ENCODE measurements around the gene DHCR7. TPM values are rescaled to one million over a fixed set of nuclear protein-coding genes. Genes with fewer than 3 reads are reported as not detected.

DHCR7 gene
- total RNA-seq, 1 donor from 2014 or later, result 98.2 TPM

GRCh38 chr11:71463331-71464211 lies 15.4 kb upstream of the DHCR7 start:
- H3K36me3 Mint-ChIP-seq, result peaks cover 41% of the 10 kb centered on the region
- H3K4me1 Mint-ChIP-seq, result no peaks in the 10 kb centered on the region

GRCh38 chr11:71462726-71463125 lies 14.5 kb upstream of the DHCR7 start:
- peaks cover 33% of the 10 kb centered on the region for H3K36me3 Mint-ChIP-seq
- H3K27me3 Mint-ChIP-seq (ENCODE audit: low read depth), result no peaks in the 10 kb centered on the region
- no peak overlapping the region for H3K27ac Mint-ChIP-seq
- no peak for TF ChIP-seq CTCF (IDR thresholded peaks at IDR 0.05; ENCODE audit: unreplicated experiment)
- no peaks in the 10 kb centered on the region for H3K4me1 Mint-ChIP-seq
- no peaks in the 10 kb centered on the region for H3K9me3 Mint-ChIP-seq
- no peak for DNase-seq (ENCODE audit: low spot score in 2 of 2, unreplicated experiment in 2 of 2)
- H3K4me3 Mint-ChIP-seq, result no peak overlapping the region

More at GRCh38 chr11:71463331-71464211, 15.4 kb upstream of the DHCR7 start:
- DNase-seq (ENCODE audit: low spot score in 2 of 2, unreplicated experiment in 2 of 2), result no peak
- peaks cover 6% of the 10 kb centered on the region for H3K9me3 Mint-ChIP-seq
- no peak for TF ChIP-seq CTCF (IDR thresholded peaks at IDR 0.05; ENCODE audit: unreplicated experiment)
- H3K27me3 Mint-ChIP-seq (ENCODE audit: low read depth), result no peaks in the 10 kb centered on the region
- H3K4me3 Mint-ChIP-seq, result no peak overlapping the region
- H3K27ac Mint-ChIP-seq, result no peak overlapping the region

- Mint-ChIP-seq H3K27ac (no peak overlapping the region), H3K4me3 (no peak overlapping the region), H3K36me3 (peaks cover 24% of the 10 kb centered on the region), H3K4me1 (no peaks in the 10 kb centered on the region), H3K9me3 (no peaks in the 10 kb centered on the region), H3K27me3 (ENCODE audit: low read depth) (no peaks in the 10 kb centered on the region)
- TF ChIP-seq CTCF (IDR thresholded peaks at IDR 0.05; ENCODE audit: unreplicated experiment), result no peak
- DNase-seq (ENCODE audit: low spot score in 2 of 2, unreplicated experiment in 2 of 2), result no peak
Observed at GRCh38 chr11:71461696-71462095, 13.5 kb upstream of the DHCR7 start.

- Mint-ChIP-seq H3K36me3 (peaks cover 29% of the 10 kb centered on the region), H3K9me3 (no peaks in the 10 kb centered on the region), H3K4me1 (no peaks in the 10 kb centered on the region), H3K27me3 (ENCODE audit: low read depth) (no peaks in the 10 kb centered on the region), H3K27ac (no peak overlapping the region), H3K4me3 (no peak overlapping the region)
- DNase-seq (ENCODE audit: low spot score in 2 of 2, unreplicated experiment in 2 of 2), result no peak
- no peak for TF ChIP-seq CTCF (IDR thresholded peaks at IDR 0.05; ENCODE audit: unreplicated experiment)
Observed at GRCh38 chr11:71459767-71460320, 11.7 kb upstream of the DHCR7 start.

GRCh38 chr11:71459076-71459766 lies 11.0 kb upstream of the DHCR7 start:
- Mint-ChIP-seq H3K27ac (no peak overlapping the region), H3K27me3 (ENCODE audit: low read depth) (no peaks in the 10 kb centered on the region), H3K4me1 (peaks cover 4% of the 10 kb centered on the region), H3K36me3 (peaks cover 28% of the 10 kb centered on the region), H3K4me3 (no peak overlapping the region), H3K9me3 (no peaks in the 10 kb centered on the region)
- TF ChIP-seq CTCF (IDR thresholded peaks at IDR 0.05; ENCODE audit: unreplicated experiment), result no peak
- no peak for DNase-seq (ENCODE audit: low spot score in 2 of 2, unreplicated experiment in 2 of 2)

All from mesothelial cell of epicardium (in vitro differentiated cells).